ENCODE results near the gene SMARCD3.

The SMARCD3 gene

GRCh38 chr7:151207804-151208203, 40.7 kb downstream of the SMARCD3 start:
- no peak for DNase-seq

- no peak for DNase-seq
Measured at GRCh38 chr7:151207315-151207714, 41.2 kb downstream of the SMARCD3 start.

GRCh38 chr7:151206914-151207313, 41.6 kb downstream of the SMARCD3 start:
- no peak for DNase-seq

- no peak for DNase-seq
Measured at GRCh38 chr7:151205730-151206129, 42.8 kb downstream of the SMARCD3 start.

GRCh38 chr7:151204383-151205032, 44.0 kb downstream of the SMARCD3 start:
- DNase-seq, result no peak

- DNase-seq, result no peak
Measured at GRCh38 chr7:151202836-151203235, 45.7 kb downstream of the SMARCD3 start.

GRCh38 chr7:151201751-151202150, 46.7 kb downstream of the SMARCD3 start:
- no peak for DNase-seq

GRCh38 chr7:151201344-151201743, 47.1 kb downstream of the SMARCD3 start:
- no peak for DNase-seq

- DNase-seq, result no peak
Measured at GRCh38 chr7:151198945-151199848, 49.3 kb downstream of the SMARCD3 start.

GRCh38 chr7:151197932-151198331, 50.6 kb downstream of the SMARCD3 start:
- DNase-seq, result no peak

GRCh38 chr7:151195616-151196450, 52.7 kb downstream of the SMARCD3 start:
- DNase-seq, result no peak

GRCh38 chr7:151194188-151194587, 54.3 kb downstream of the SMARCD3 start:
- DNase-seq, result no peak

GRCh38 chr7:151193203-151193978, 55.1 kb downstream of the SMARCD3 start:
- no peak for DNase-seq

GRCh38 chr7:151192002-151192539, 56.4 kb downstream of the SMARCD3 start:
- DNase-seq, result no peak

- DNase-seq, result no peak
Measured at GRCh38 chr7:151191544-151191943, 57.0 kb downstream of the SMARCD3 start.

- no peak for DNase-seq
Measured at GRCh38 chr7:151189038-151189437, 59.5 kb downstream of the SMARCD3 start.

Data from CD4-positive, alpha-beta T cell treated with Interferon gamma for 1 hour (primary cell).